Urinary bladder (tissue), 4 donors: ENCODE measurements around the gene NAT8L. TPM values are rescaled to one million over a fixed set of nuclear protein-coding genes. Genes with fewer than 3 reads are reported as not detected.

Experiments used
- DNase-seq: peaks from one replicate; pipeline ENCODE4 v3.0.0-alpha.2; 2015; ENCODE audit errors: extremely low spot score
- H3K27ac ChIP-seq: one replicate; pipeline ENCODE4 v1.5.1; 2013; ENCODE audit warnings: low read depth, mild to moderate bottlenecking, moderate library complexity
- H3K36me3 ChIP-seq: one replicate; pipeline ENCODE4 v1.6.1; 2013; ENCODE audit warnings: mild to moderate bottlenecking, moderate library complexity; ENCODE audit not compliant: insufficient read depth
- H3K4me1 ChIP-seq: one replicate; pipeline ENCODE4 v1.6.1; 2013; ENCODE audit warnings: mild to moderate bottlenecking, moderate library complexity; ENCODE audit not compliant: insufficient read depth
- H3K4me3 ChIP-seq: one replicate; pipeline ENCODE4 v1.5.1; 2013; ENCODE audit warnings: low read depth, low read length
- WGBS: extraction: QIAGEN DNeasy Blood & Tissue Kit; methylation state at CpG from one replicate; pipeline ENCODE4 v1.1.7; 2013; 5-methylcytosine and 5-hydroxymethylcytosine counted together
- polyA plus RNA-seq: library from polyadenylated mRNA; stranded (reverse); fragments of 200-250 nt; gene quantifications from one replicate; pipeline ENCODE4 v1.2.3, GENCODE V29; 2013
- total RNA-seq: library from RNA; depleted of rRNA; stranded (reverse); fragments of >200 nt; gene quantifications from one replicate; pipeline ENCODE4 v1.2.3, GENCODE V29; 2014
- donor health status: healthy with polysubstance abuse.
- donor health status: healthy.

NAT8L gene
- total and polyA plus RNA-seq, 2 donors: 0.16 to 0.82 TPM

GRCh38 chr4:2065106-2065930 lies 6.2 kb downstream of the NAT8L start:
- no peak for DNase-seq
- Histone ChIP-seq H3K4me1 (no peaks in the 10 kb centered on the region), H3K4me3 (no peak overlapping the region), H3K27ac (no peak overlapping the region), H3K36me3 (no peaks in the 10 kb centered on the region)
- whole genome bisulfite sequencing: 64% methylated on average over 24 of the region's 24 CpGs

DNA sequence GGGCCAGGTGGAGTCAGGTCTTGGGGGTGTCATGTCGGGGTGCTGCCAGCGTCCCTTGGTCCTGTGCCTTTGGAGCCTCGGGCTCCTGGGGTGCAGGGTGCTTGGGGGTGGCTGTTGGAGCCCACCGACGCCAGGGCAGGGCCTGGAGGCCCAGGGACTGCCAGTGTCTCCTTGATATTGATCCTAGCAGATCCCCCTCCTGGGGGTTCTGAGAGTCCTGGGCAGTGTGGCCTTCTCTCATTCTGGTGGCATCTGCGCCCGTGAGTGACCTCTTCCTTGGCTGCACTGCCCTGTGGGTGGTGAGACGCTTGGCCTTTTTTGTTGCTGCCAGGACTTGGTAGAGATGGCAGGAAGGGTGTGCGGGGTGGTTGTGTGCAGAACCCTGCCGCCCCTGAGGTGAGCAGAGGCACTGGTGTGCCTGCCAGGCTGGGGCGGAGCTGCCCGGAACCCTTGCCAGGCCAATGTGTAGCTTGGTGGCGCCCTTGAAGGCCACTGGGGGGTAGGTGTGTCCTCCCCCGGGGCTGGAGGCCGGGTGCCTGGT lies 7.0 kb downstream of the NAT8L start:
- DNase-seq: no peak
- no peaks in the 10 kb centered on the region for H3K36me3 ChIP-seq
- WGBS: 88% methylated on average over 15 of the region's 15 CpGs

DNA sequence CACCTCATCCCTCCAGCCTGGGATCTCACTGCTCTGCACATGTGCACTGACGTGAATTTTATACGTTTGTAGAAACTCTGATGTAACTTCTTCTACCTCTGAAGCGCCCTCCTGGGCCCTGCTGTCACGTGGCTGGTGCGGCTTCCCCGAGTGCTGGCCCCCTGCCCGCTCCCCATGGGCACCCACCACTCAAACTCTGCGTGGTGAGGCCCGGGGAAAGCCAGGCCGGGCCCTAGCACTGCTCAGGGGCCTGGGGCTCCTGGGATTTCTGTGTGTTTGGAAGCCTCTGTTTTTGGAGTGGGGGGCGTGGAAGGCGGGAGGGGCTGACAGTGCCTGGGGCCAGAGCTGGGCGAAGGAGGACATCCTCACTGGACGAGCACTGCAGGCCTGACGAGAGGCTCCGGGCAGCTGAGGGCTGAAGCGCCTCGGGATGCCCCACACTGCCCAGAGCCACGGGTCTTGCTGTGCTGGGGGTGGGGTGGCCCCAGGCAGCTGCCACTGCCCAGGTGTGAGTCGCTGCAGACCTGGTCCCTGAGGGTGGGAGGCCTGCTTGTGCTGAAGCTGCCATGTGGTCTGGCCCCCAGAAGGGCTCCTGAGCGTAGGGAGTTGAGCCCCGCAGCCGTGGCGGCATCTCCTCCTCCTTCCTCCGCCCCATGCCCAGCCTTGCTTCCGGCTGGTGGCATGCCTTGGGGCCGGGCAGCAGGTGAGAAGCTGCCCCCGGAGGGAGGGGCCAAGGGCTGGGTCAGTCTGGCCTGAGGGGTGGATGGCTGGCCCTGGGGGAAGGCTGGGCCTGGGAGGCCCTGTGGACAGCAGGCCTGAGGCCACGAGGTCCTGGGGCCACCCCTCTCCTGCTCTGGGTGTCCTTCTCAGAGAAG lies 7.7 kb downstream of the NAT8L start:
- no peak overlapping the region for H3K4me3 ChIP-seq
- DNase-seq: no peak
- H3K4me1 ChIP-seq: no peaks in the 10 kb centered on the region
- no peaks in the 10 kb centered on the region for H3K36me3 ChIP-seq
- WGBS: 78% methylated on average over 29 of the region's 29 CpGs
- H3K27ac ChIP-seq: no peak overlapping the region

More for the DNA sequence above, 7.0 kb downstream of the NAT8L start:
- H3K27ac ChIP-seq: no peak overlapping the region
- no peaks in the 10 kb centered on the region for H3K4me1 ChIP-seq
- no peak overlapping the region for H3K4me3 ChIP-seq

- no peak overlapping the region for H3K4me3 ChIP-seq
- H3K4me1 ChIP-seq: no peaks in the 10 kb centered on the region
- H3K36me3 ChIP-seq: no peaks in the 10 kb centered on the region
- DNase-seq: no peak
- no peak overlapping the region for H3K27ac ChIP-seq
- 79% methylated on average over 26 of the region's 26 CpGs for WGBS
These were observed 8.5 kb downstream of the NAT8L start for GRCh38 chr4:2067446-2068197.

GRCh38 chr4:2068198-2068470 lies 9.0 kb downstream of the NAT8L start:
- no peak for DNase-seq
- 96% methylated on average over 13 of the region's 13 CpGs for WGBS

GRCh38 chr4:2068566-2068965 lies 9.4 kb downstream of the NAT8L start:
- Histone ChIP-seq H3K4me3 (no peak overlapping the region), H3K27ac (no peak overlapping the region), H3K4me1 (no peaks in the 10 kb centered on the region), H3K36me3 (no peaks in the 10 kb centered on the region)
- no peak for DNase-seq
- WGBS: 78% methylated on average over 11 of the region's 11 CpGs

More at GRCh38 chr4:2068198-2068470, 9.0 kb downstream of the NAT8L start:
- H3K27ac ChIP-seq: no peak overlapping the region
- no peaks in the 10 kb centered on the region for H3K36me3 ChIP-seq
- H3K4me1 ChIP-seq: no peaks in the 10 kb centered on the region
- H3K4me3 ChIP-seq: no peak overlapping the region

- no peaks in the 10 kb centered on the region for H3K36me3 ChIP-seq
- H3K27ac ChIP-seq: no peak overlapping the region
- no peak overlapping the region for H3K4me3 ChIP-seq
- H3K4me1 ChIP-seq: no peaks in the 10 kb centered on the region
- no peak for DNase-seq
- 77% methylated on average over 17 of the region's 17 CpGs for WGBS
These were observed 10.2 kb downstream of the NAT8L start for GRCh38 chr4:2069161-2069971.

- no peaks in the 10 kb centered on the region for H3K36me3 ChIP-seq
- H3K27ac ChIP-seq: no peak overlapping the region
- H3K4me3 ChIP-seq: no peak overlapping the region
- H3K4me1 ChIP-seq: no peaks in the 10 kb centered on the region
- no peak for DNase-seq
- 62% methylated on average over 14 of the region's 14 CpGs for WGBS
These were observed 10.9 kb downstream of the NAT8L start for GRCh38 chr4:2069986-2070385.

GRCh38 chr4:2070421-2071251 lies 11.5 kb downstream of the NAT8L start:
- no peak for DNase-seq
- 83% methylated on average over 22 of the region's 22 CpGs for WGBS
- H3K4me3 ChIP-seq: no peak overlapping the region
- H3K27ac ChIP-seq: no peak overlapping the region
- H3K36me3 ChIP-seq: no peaks in the 10 kb centered on the region
- H3K4me1 ChIP-seq: no peaks in the 10 kb centered on the region

- WGBS: 62% methylated on average over 16 of the region's 16 CpGs
- no peak for DNase-seq
These were observed 12.3 kb downstream of the NAT8L start for GRCh38 chr4:2071252-2071911.

GRCh38 chr4:2071912-2072867 lies 13.1 kb downstream of the NAT8L start:
- H3K4me3 ChIP-seq: no peak overlapping the region

More at GRCh38 chr4:2071252-2071911, 12.3 kb downstream of the NAT8L start:
- H3K4me1 ChIP-seq: no peaks in the 10 kb centered on the region
- no peaks in the 10 kb centered on the region for H3K36me3 ChIP-seq
- H3K27ac ChIP-seq: no peak overlapping the region
- H3K4me3 ChIP-seq: no peak overlapping the region

More at GRCh38 chr4:2071912-2072867, 13.1 kb downstream of the NAT8L start:
- WGBS: 72% methylated on average over 28 of the region's 28 CpGs
- Histone ChIP-seq H3K4me1 (no peaks in the 10 kb centered on the region), H3K27ac (no peak overlapping the region), H3K36me3 (no peaks in the 10 kb centered on the region)
- no peak for DNase-seq
